Astrocyte (in vitro differentiated cells and primary cell): ENCODE data around the gene C1orf87. TPM values are rescaled to one million over a fixed set of nuclear protein-coding genes. Genes with fewer than 3 reads are reported as not detected.

Source experiments
- DNase-seq: peaks from one replicate; pipeline ENCODE4 v3.0.0-alpha.2; 2010; ENCODE audit warnings: low read depth
- FAIRE-seq: peaks from 2 replicates; lab custom pipeline; 2011; peaks lifted over from hg19 to GRCh38; lab: Jason Lieb, UNC
- H2AFZ ChIP-seq: 2 replicates; pipeline ENCODE4 v1.6.0; 2012; ENCODE audit warnings: low read depth, low read length, inconsistent platforms
- H3K27ac ChIP-seq: 2 replicates; pipeline ENCODE4 v1.5.1; 2011; ENCODE audit warnings: low read depth, low read length, inconsistent platforms
- H3K27me3 ChIP-seq: 2 replicates; pipeline ENCODE4 v1.6.0; 2011; ENCODE audit warnings: low read length, inconsistent platforms; ENCODE audit not compliant: insufficient read depth
- H3K36me3 ChIP-seq: 2 replicates; pipeline ENCODE4 v1.5.1; 2011; ENCODE audit warnings: low read length, inconsistent platforms; ENCODE audit not compliant: insufficient read depth
- H3K4me1 ChIP-seq: 2 replicates; pipeline ENCODE4 v1.5.1; 2011; ENCODE audit warnings: low read length, inconsistent platforms; ENCODE audit not compliant: insufficient read depth
- H3K4me2 ChIP-seq: 2 replicates; pipeline ENCODE4 v1.6.0; 2012; ENCODE audit warnings: low read length, inconsistent platforms
- H3K4me3 ChIP-seq: 2 replicates; pipeline ENCODE4 v1.5.1; 2011; ENCODE audit warnings: low read depth, mild to moderate bottlenecking, low read length, inconsistent platforms; ENCODE audit not compliant: insufficient read depth
- H3K79me2 ChIP-seq: 2 replicates; pipeline ENCODE4 v1.6.0; 2012; ENCODE audit warnings: mild to moderate bottlenecking, low read length, inconsistent platforms; ENCODE audit not compliant: insufficient read depth
- H3K9ac ChIP-seq: 2 replicates; pipeline ENCODE4 v1.6.0; 2012; ENCODE audit warnings: mild to moderate bottlenecking, low read length, inconsistent platforms
- H3K9me3 ChIP-seq: 2 replicates; pipeline ENCODE4 v1.5.1; 2012; ENCODE audit warnings: low read depth, mild to moderate bottlenecking, low read length, inconsistent platforms; ENCODE audit not compliant: insufficient read depth
- H4K20me1 ChIP-seq: 2 replicates; pipeline ENCODE4 v1.6.0; 2012; ENCODE audit warnings: low read length, inconsistent platforms; ENCODE audit not compliant: insufficient read depth
- H3K27ac Mint-ChIP-seq: one replicate; pipeline ENCODE4 v1.8.0; 2021; ENCODE audit warnings: mild to moderate bottlenecking, mixed read lengths; ENCODE audit not compliant: unreplicated experiment
- H3K27me3 Mint-ChIP-seq: one replicate; pipeline ENCODE4 v1.8.0; 2021; ENCODE audit warnings: low read depth, mixed read lengths; ENCODE audit not compliant: unreplicated experiment
- H3K36me3 Mint-ChIP-seq: one replicate; pipeline ENCODE4 v1.8.0; 2021; ENCODE audit warnings: low read depth, mixed read lengths; ENCODE audit not compliant: unreplicated experiment
- H3K4me1 Mint-ChIP-seq: one replicate; pipeline ENCODE4 v1.8.0; 2021; ENCODE audit warnings: low read depth, mixed read lengths; ENCODE audit not compliant: unreplicated experiment
- H3K4me3 Mint-ChIP-seq: one replicate; pipeline ENCODE4 v1.8.0; 2021; ENCODE audit warnings: mild to moderate bottlenecking, moderate library complexity, mixed read lengths; ENCODE audit not compliant: unreplicated experiment
- H3K9me3 Mint-ChIP-seq: one replicate; pipeline ENCODE4 v1.8.0; 2021; ENCODE audit warnings: mild to moderate bottlenecking, mixed read lengths; ENCODE audit not compliant: unreplicated experiment
- CTCF ChIP-seq: IDR thresholded peaks from 2 replicates; pipeline ENCODE4 v1.5.1; 2011; ENCODE audit warnings: low read depth, mild to moderate bottlenecking, inconsistent platforms, low read length, moderate library complexity; ENCODE audit not compliant: insufficient read depth
- EZH2 ChIP-seq: IDR thresholded peaks from 2 replicates; pipeline ENCODE4 v1.6.1; 2012; ENCODE audit warnings: mild to moderate bottlenecking, low read length, inconsistent platforms; ENCODE audit not compliant: insufficient read depth
- total RNA-seq: library from RNA; stranded (reverse); gene quantifications from 2 replicates; pipeline ENCODE4 v1.2.1, GENCODE V29; 2021

C1orf87 gene
- total RNA-seq, 1 donor from 2014 or later, result not detected

- Histone ChIP-seq H3K4me2 (peak overlapping the region; percentile 61), H3K27me3 (no peaks in the 10 kb centered on the region), H3K27ac (peak overlapping the region; percentile 93), H3K4me3 (no peak overlapping the region), H4K20me1 (no peaks in the 10 kb centered on the region), H3K9ac (peak overlapping the region; percentile 71), H3K4me1 (peaks cover 16% of the 10 kb centered on the region), H3K9me3 (no peaks in the 10 kb centered on the region), H3K79me2 (no peaks in the 10 kb centered on the region), H3K36me3 (no peaks in the 10 kb centered on the region), H2AFZ (no peak overlapping the region)
- Mint-ChIP-seq H3K9me3 (no peaks in the 10 kb centered on the region), H3K27me3 (no peaks in the 10 kb centered on the region), H3K27ac (peak overlapping the region; percentile 48), H3K4me1 (peaks cover 22% of the 10 kb centered on the region), H3K4me3 (no peak overlapping the region), H3K36me3 (no peaks in the 10 kb centered on the region)
- peak; percentile 80 for FAIRE-seq
- DNase-seq, result peak; percentile 97
- TF ChIP-seq CTCF, result no peak
Observed at GRCh38 chr1:59994302-59995198, 79.0 kb downstream of the C1orf87 start.

GRCh38 chr1:59992040-59992820 is 81.3 kb downstream of the C1orf87 start:
- FAIRE-seq, result no peak
- no peak for DNase-seq
- Mint-ChIP-seq H3K4me3 (no peak overlapping the region), H3K4me1 (peaks cover 13% of the 10 kb centered on the region), H3K27me3 (peaks cover 2% of the 10 kb centered on the region), H3K36me3 (no peaks in the 10 kb centered on the region), H3K9me3 (no peaks in the 10 kb centered on the region), H3K27ac (no peak overlapping the region)
- Histone ChIP-seq H3K27me3 (no peaks in the 10 kb centered on the region), H3K9me3 (no peaks in the 10 kb centered on the region), H3K4me3 (no peak overlapping the region), H2AFZ (no peak overlapping the region), H3K79me2 (no peaks in the 10 kb centered on the region), H3K9ac (no peak overlapping the region), H4K20me1 (no peaks in the 10 kb centered on the region), H3K4me2 (no peak overlapping the region), H3K27ac (no peak overlapping the region), H3K4me1 (peaks cover 8% of the 10 kb centered on the region), H3K36me3 (no peaks in the 10 kb centered on the region)
- TF ChIP-seq CTCF, result no peak
- no peak for TF ChIP-seq EZH2
